HG02840 (cell line): ENCODE results near the gene ZBTB46.

Source experiments
- ATAC-seq: cut with Tn5 transposase; IDR thresholded peaks from one replicate; pipeline ENCODE4 v1.9.1; 2021; ENCODE audit warnings: mild to moderate bottlenecking, moderate library complexity, moderate number of reproducible peaks; ENCODE audit not compliant: unreplicated experiment, low FRiP score

The ZBTB46 gene

DNA sequence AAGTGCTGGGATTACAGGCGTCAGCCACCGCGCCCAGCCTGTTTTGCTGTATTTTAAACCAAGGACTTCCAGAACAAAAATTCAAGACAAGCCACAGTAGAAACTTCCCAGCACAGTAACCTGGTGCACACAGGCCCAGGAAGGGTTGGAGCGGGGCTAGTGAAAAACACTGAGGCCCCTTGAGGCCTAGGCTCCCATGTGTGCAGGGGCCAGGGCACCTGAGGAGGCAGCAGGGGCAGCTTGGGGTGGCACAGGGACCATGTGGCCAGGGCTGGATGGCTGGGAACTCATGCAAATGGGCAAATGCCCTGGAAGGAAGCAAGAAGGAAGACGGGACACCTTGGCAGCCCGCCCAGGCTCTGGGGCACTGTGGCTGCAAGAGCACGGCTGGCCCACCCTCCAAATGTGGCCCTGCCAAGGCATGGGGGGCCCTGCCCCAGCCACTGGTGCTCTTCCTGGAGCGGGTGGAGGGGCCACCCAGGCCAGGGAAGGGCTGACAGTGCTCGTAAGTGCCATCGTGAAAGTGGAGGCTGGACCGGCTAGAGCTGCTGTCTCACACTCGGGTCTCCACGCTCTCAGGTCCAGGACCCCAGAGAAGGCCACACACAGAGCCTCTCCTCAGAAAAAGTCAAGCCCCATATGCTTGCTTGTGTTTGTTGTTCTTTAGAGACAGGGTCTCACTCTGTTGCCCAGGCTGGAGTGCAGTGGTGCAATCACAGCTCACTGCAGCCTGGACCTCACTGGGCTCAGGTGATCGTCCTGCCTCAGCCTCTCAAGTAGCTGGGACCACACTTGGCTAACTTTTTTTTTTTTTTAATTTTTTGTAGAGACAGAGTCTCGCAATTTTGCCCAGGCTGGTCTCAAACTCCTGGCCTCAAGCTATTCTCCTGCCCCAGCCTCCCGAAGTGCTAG, 81.2 kb downstream of the ZBTB46 start:
- no peak for ATAC-seq

- ATAC-seq: no peak
Measured at GRCh38 chr20:63748934-63749270, 82.2 kb downstream of the ZBTB46 start.

- no peak for ATAC-seq
Measured at GRCh38 chr20:63748070-63748933, 82.8 kb downstream of the ZBTB46 start.

- ATAC-seq: no peak
Measured at GRCh38 chr20:63747622-63748069, 83.4 kb downstream of the ZBTB46 start.

DNA sequence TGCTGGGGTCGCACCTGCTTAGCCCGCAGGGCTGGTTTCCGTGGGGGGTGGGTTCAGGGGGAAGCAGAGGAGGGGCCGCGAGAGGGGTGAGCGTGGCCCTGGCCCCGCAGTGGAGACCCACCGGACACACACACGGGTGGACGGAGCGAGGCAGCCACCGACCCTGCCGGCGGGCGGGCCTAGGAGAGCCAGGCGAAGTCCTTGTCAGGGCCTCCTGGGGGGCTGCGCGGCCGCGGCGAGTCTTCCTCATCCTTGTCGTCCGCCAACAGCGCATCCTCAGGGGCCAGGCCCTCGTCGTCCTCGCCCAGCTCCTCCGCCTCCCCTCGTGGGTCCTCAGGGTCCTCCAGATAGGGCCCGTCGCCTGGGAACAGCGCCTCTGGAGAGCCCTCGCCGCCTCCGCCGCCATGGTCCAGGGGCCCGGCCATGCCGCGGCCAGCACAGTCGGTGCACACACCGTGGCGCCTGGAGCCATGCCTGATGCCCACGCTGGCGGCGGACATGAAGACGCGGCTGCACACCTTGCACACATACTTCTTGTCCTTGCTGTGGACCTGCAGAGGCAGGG, 84.2 kb downstream of the ZBTB46 start:
- no peak for ATAC-seq

- ATAC-seq: no peak
Measured at GRCh38 chr20:63745961-63746731, 84.9 kb downstream of the ZBTB46 start.

DNA sequence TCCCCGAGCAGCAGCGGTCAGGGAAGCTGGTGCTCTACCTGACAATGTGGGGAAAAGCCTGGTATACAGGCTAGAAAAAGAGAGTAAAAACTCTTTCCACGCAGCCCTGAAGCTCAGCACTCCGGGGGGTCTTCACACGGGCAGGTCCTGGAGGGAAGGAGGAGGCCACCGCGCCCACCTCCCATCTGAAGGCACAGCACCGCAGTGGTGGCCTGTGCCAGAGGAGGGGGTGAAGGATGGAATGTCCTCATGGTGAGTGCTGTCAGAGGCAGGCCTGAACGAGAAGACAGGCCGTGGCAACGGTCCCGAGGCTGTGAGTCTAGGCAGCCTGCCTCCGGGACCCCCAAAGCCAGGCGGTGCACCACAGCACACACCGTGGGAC, 85.6 kb downstream of the ZBTB46 start:
- no peak for ATAC-seq

GRCh38 chr20:63744574-63745423, 86.3 kb downstream of the ZBTB46 start:
- no peak for ATAC-seq

- ATAC-seq: no peak
Measured at GRCh38 chr20:63744158-63744557, 86.9 kb downstream of the ZBTB46 start.

- ATAC-seq: no peak
Measured at GRCh38 chr20:63743210-63743970, 87.7 kb downstream of the ZBTB46 start.

- ATAC-seq: no peak
Measured at GRCh38 chr20:63742381-63743024, 88.6 kb downstream of the ZBTB46 start.

- ATAC-seq: no peak
Measured at GRCh38 chr20:63741676-63742380, 89.2 kb downstream of the ZBTB46 start.

DNA sequence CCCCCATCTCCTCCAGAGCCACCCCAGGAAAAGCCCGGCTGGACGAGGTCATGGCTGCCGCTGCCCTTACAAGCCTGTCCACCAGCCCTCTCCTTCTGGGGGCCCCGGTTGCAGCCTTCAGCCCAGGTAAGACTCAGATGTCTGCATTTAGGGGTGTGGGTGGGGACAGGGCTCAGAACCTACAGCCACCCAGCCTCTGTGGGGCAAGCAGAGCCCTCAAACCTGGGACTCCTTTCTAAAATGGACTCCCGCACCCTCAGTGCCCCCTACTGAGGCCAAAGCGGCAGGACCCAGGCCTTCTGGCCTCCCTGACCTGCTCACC, 89.7 kb downstream of the ZBTB46 start:
- ATAC-seq: no peak

GRCh38 chr20:63740627-63741353, 90.3 kb downstream of the ZBTB46 start:
- no peak for ATAC-seq

- peak; percentile 17 for ATAC-seq
Measured at GRCh38 chr20:63740070-63740626, 90.9 kb downstream of the ZBTB46 start.

- peak; percentile 51 for ATAC-seq
Measured at GRCh38 chr20:63739130-63740069, 91.7 kb downstream of the ZBTB46 start, which contains the start of gene SLC2A4RG. TSS of gene SLC2A4RG (plus strand) at chr20:63739776. CDS start at chr20:63739913, 137 bp downstream.
